Measurements from ENCODE around the gene MAPKAPK5.

GRCh38 chr12:111943929-111944328 lies 101.9 kb downstream of the MAPKAPK5 start:
- TF ChIP-seq REST (IDR thresholded peaks at IDR 0.05; ENCODE audit: unreplicated experiment) (no peak), EZH2 (IDR thresholded peaks at IDR 0.05; ENCODE audit: low read depth, unreplicated experiment) (no peak)
- TF ChIP-seq, protein P1, sequence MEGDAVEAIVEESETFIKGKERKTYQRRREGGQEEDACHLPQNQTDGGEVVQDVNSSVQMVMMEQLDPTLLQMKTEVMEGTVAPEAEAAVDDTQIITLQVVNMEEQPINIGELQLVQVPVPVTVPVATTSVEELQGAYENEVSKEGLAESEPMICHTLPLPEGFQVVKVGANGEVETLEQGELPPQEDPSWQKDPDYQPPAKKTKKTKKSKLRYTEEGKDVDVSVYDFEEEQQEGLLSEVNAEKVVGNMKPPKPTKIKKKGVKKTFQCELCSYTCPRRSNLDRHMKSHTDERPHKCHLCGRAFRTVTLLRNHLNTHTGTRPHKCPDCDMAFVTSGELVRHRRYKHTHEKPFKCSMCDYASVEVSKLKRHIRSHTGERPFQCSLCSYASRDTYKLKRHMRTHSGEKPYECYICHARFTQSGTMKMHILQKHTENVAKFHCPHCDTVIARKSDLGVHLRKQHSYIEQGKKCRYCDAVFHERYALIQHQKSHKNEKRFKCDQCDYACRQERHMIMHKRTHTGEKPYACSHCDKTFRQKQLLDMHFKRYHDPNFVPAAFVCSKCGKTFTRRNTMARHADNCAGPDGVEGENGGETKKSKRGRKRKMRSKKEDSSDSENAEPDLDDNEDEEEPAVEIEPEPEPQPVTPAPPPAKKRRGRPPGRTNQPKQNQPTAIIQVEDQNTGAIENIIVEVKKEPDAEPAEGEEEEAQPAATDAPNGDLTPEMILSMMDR (conservative IDR thresholded peaks at IDR 0.05; ENCODE audit: low read depth in 2 of 2) = no peak
